GM19452 (cell line): ENCODE data around the gene SLC14A1.

Source experiments
- ATAC-seq: cut with Tn5 transposase; IDR thresholded peaks from one replicate; pipeline ENCODE4 v1.9.1; 2021; ENCODE audit not compliant: unreplicated experiment

SLC14A1 gene

GRCh38 chr18:45792506-45793263 is 68.7 kb downstream of the SLC14A1 start:
- ATAC-seq: no peak

GRCh38 chr18:45793264-45793965 is 69.4 kb downstream of the SLC14A1 start:
- ATAC-seq: no peak

- ATAC-seq: no peak
Measured at GRCh38 chr18:45801416-45802004, 77.5 kb downstream of the SLC14A1 start.
